ENCODE measurements around the gene ROR2.
"Not testable (repeated sequence)": the region's sequence is repeated elsewhere in the genome, so short reads cannot be mapped to it uniquely, and the experiment has no call there.

The ROR2 gene

DNA sequence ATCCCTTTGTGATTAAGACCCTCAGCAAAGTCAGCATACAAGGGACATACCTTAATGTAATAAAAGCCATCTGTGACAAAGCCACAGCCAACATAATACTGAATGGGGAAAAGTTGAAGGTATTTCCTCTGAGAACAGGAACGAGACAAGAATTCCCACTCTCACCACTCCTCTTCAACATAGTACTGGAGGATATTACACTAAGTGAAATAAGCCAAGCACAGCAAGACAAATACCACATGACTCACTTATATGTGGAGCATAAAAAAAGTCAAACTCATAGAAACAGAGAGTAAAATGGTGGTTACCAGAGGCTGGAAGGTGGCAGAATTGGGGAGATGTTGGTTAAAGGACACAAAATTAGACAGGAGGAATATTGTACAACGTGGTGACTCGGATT, 408.3 kb downstream of the ROR2 start:
- no peak for DNase-seq

DNA sequence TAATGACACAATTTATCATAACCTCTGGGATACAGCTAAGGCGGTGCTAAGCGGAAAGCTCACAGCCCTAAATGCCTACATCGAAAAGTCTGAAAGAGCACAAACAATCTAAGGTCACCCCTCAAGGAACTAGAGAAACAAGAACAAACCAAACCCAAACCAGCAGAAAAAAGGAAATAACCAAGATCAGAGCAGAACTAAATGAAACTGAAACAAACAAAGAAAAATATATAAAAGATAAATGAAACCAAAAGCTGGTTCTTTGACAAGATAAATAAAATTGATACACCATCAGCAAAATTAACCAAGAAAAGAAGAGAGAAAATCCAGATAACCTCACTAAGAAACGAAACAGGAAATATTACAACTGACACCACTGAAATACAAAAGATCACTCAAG, 409.5 kb downstream of the ROR2 start:
- DNase-seq, result not testable (repeated sequence)

DNA sequence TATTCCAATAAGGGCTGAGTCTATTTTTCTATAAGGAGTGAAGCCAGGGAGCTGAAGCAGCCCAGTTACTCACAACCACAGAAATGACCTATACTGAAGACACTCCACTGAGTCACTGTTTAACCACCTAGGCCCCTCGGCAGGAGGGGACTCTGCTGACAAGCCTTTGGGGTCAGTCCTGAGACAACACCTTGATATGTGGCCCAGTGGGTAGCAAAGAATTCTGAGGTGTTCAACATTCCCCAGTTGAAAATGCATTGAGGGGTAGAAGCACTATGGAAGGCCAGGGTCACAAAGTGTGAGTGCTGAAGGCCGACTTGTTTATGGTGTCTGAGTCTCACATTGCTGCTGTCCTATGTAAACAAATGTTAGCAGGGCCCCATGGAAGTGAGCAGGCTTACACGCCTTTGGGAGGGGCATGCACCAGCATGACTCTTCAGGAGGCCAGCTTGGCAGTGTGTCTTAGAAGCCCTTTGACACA, 413.8 kb downstream of the ROR2 start:
- no peak for DNase-seq

DNA sequence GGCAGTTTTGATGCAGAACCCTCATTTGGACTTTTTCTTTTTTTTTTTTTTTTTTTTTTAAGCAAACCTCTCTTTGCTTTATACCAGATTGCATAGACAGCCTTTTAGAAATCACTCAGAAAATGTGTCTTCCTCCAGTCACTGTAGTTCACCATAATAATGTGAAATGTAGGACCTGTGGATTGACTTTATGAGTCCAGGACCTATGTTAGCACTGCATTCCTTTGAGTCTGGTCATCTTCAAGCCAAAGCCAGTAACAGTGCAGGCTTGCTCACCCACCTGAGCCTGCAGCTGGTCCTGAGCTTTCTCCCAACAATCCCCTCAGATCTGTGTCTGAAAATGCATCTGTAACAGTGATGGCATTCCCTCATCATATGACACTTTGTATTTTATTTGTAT, 415.7 kb downstream of the ROR2 start:
- DNase-seq, result no peak

DNA sequence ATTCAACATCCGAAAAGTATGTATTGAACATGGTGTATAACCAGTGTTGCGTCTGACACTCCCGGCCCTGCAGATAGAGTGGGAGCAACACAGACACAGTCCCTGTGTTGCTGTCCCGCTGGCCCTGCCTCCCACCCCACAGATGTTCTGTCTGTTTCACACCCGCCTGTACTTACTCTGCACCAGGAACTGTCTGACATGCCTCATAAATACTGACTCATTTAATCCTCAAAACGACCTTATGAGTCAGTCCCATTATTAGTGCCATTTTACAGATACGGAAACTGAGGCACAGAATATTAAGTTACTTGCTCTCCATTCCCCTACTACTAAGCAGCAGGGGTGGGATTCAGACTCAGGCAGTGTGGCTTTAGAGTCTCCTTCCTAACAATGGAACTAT, 416.6 kb downstream of the ROR2 start:
- no peak for DNase-seq

DNA sequence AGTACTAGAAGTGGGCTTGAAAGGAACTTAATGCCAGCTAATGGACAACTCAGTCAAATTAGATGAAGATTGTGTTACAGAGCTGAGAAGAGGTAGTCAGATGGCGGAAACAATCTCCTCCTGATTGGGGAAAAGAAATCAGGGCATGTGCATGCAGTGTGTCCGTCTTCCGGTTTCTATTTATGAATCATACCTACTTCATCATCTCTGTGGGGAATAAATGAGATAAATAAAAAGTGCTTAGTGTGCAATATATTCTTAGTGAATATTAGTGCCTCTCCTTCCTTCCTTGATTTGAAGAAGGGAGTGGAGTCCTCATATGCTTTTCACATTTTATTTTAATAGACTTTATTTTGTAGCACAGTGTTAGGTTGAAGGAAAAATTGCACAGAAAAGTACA, 417.7 kb downstream of the ROR2 start:
- no peak for DNase-seq

DNA sequence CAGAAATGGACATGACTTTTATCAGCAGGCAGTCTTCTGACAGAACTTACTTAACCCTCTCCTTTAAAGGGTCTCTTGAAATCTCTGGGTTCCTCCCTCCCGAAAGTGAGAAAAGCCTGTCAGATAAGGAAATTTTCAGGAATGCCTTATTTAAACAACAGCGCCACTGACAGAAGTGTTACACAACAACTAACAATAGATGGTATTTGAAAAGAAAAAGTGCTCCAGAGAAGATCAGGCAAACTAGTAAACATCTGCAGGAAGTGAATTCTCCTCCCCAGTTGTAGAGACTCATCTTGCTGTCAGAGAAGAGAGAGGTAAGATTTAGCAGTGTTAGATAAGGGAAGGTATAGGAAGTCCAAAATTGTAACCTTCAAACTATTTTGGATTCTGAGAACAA, 419.2 kb downstream of the ROR2 start:
- DNase-seq, result no peak

DNA sequence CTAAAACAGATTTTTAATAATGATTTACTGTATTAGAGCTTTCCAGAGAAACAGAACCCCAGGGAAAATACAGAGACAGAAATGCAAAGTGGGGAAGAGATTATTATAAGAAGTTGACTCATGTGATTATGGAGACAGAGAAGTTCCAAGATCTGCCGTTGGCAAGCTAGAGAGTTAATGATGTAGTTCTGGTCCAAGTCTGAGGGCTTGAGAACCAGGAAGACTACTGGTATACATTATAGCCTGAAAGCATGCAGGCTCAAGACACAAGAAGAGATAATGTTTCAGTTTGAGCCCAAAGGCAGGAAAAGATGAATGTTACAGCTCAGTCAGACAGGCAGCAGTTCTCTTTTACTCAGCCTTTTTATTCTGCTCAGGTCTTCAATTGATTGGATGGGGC, 427.5 kb downstream of the ROR2 start:
- no peak for DNase-seq

DNA sequence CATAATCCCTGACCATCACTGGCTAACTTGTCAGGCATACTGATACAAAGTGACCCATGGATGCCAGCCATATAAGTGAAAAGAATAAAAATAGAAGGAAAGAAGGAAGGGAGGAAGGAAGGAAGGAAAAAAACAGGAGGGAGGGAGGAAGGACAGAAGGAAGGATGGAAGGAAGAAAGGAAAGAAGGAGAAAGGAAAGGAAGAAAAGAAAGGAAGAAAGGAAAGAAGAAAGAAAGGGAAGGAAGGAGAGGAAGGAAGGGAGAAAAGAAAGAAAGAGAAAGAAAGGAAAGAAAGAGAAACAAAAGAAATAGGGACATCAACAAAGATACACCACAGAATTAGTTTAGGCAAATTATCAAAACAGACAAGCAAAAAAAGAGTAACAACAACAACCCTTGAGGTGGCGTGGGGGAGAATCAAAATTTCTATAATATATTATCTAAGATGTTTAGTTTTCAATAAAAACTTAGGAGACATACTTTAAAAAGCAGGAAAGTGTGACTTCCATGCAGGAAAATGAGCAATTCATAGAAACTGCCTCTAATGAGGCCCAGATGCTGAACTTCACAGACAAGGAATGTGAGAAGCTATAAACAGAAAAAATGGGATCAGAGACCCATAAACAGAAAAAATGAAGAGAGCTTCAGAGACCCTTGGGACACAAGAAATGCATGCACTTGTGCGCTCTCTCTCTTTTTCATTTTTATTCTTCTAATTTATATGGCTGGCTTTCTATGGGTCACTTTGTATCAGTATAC, 430.3 kb downstream of the ROR2 start:
- DNase-seq, result no peak

DNA sequence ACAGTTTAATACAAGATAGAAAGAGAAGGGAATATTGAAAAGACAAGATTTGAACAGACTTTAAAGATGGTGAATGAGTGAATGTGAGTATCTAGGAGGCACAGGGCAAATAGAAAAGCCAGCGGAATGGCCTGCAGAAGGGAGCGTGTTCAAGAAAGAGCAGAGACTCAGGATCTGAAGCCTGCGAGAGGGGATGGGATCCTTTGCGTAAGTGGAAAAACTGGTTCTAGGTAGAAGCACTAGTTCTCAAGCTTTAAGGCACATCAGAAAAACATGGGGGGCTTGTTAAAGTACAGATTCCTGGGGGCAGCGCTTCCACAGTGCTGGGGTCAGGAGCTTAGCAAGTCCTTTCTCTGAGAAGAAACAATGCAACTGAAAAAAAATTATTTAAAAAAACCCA, 431.6 kb downstream of the ROR2 start:
- no peak for DNase-seq

DNA sequence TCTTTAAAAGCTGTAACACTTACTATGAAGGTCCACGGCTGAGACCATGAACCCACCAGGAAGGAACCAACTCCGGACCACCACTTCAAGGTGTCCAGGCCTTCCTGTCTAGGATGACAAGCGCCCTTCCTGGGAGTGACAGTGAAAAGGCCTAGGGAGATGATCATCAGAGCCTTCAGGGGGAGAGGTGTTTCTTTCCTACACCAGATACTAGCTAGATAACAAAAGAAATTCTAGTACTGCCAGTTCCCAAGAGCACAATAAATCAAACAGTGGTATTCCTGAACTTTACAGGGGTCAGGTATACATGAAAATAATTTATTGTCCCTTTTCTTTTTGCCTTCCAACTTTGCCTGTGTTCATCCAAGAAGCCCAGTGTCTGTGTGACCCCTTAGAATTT, 432.2 kb downstream of the ROR2 start:
- DNase-seq, result no peak

DNA sequence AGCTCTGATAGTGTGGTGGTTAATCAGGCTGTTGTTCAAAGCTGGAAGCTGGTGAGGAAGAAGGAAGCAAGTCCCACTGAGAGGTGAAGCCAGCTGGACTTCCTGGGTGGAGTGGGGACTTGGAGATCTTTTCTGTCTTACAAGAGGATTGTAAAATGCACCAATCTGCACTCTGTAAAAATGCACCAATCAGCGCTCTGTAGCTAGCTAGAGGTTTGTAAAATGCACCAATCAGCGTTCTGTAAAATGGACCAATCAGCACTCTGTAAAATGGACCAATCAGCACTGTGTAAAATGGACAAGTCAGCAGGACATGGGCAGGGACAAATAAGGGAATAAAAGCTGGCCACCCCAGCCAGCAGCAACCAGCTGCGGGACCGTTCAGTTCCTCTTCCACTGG, 432.7 kb downstream of the ROR2 start:
- DNase-seq, result not testable (repeated sequence)

DNA sequence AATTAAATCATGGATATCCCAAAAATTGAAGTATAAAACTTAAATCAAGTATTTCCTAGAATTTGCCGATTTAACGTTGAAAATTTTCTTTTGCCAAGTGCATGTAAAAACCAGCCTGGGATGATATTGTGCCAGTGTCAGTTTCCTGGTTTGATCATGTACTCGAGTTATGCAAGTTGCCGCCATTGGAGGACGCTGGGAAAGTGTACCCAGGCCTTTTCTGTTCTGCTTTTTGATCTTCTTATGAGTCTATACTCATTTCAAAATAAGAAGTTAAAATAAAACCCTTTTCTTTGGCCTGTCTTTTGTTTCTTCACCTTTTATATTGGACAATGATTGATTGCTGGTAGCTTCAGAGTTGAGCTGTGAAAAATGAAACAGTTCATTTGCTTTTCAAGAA, 433.3 kb downstream of the ROR2 start:
- no peak for DNase-seq

DNA sequence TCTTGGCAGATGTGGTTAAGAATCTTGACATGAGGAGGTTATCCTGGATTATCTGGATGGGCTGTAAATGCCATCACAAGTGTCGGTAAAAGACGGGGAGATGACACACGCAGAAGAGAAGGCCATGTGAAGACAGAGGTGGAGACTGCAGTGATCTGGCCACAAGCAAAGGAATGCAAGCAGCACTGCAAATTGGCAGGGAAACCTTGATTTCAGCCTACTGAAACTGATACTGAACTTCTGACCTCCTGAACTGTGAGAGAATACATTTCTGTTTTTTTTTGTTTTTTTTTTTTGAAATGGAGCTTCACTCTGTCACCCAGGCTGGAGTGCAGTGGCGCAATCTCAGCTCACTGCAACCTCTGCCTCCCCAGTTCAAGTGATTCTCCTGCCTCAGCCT, 433.9 kb downstream of the ROR2 start:
- no peak for DNase-seq

DNA sequence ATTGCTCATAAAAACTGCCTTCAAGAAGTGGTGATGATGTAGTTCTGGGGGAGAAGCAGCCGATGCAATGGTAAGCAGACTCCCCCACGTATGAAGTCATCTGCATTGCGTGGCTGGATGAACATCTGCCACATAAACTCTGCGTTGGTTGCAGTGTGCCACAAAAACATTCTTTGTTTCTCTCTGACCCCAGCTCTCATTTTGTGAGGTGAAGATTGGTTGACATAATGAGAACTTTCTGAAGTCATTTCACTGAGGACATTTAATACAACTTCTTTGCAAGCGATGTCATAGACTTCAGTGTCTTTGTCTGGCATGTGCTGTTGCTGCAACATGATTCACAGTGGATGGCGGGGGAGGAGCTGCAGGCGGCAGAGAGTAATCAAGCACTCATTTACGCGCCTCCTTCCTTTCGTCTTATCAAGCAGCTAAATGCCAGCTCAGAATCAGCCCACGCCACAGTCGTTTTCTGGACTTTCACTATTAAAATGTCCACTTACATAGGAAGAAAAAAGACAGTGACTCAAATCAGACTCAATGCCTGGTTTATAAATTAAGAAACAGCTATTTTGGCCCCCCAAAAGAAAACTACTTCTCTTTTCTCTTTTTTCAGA, 434.8 kb downstream of the ROR2 start:
- no peak for DNase-seq
